ENCODE results near the gene PCSK9.
A peak's percentile ranks its signal among the peaks of the same experiment; 100 is the strongest.
"Not testable (repeated sequence)": the region's sequence is repeated elsewhere in the genome, so short reads cannot be mapped to it uniquely, and the experiment has no call there.

The PCSK9 gene

GRCh38 chr1:55007625-55008024 lies 31.7 kb upstream of the PCSK9 start:
- DNase-seq (ENCODE audit: low spot score): no peak

GRCh38 chr1:55010194-55010886 lies 29.0 kb upstream of the PCSK9 start:
- DNase-seq (ENCODE audit: low spot score): no peak

- no peak for DNase-seq (ENCODE audit: low spot score)
Observed at GRCh38 chr1:55010887-55011217, 28.5 kb upstream of the PCSK9 start.

- DNase-seq (ENCODE audit: low spot score): no peak
Observed at GRCh38 chr1:55012661-55013060, 26.7 kb upstream of the PCSK9 start.

GRCh38 chr1:55015123-55015522 lies 24.2 kb upstream of the PCSK9 start:
- no peak for DNase-seq (ENCODE audit: low spot score)

GRCh38 chr1:55015731-55016620 lies 23.4 kb upstream of the PCSK9 start:
- no peak for DNase-seq (ENCODE audit: low spot score)

- no peak for DNase-seq (ENCODE audit: low spot score)
Observed at GRCh38 chr1:55018395-55018794, 21.0 kb upstream of the PCSK9 start.

GRCh38 chr1:55021942-55022546 lies 17.3 kb upstream of the PCSK9 start:
- peak; percentile 72 for DNase-seq (ENCODE audit: low spot score)

GRCh38 chr1:55024163-55024562 lies 15.2 kb upstream of the PCSK9 start:
- DNase-seq (ENCODE audit: low spot score): not testable (repeated sequence)

GRCh38 chr1:55026682-55027081 lies 12.7 kb upstream of the PCSK9 start:
- DNase-seq (ENCODE audit: low spot score): not testable (repeated sequence)

- not testable (repeated sequence) for DNase-seq (ENCODE audit: low spot score)
Observed at GRCh38 chr1:55031098-55031497, 8.2 kb upstream of the PCSK9 start.

GRCh38 chr1:55033265-55033614 lies 6.1 kb upstream of the PCSK9 start:
- DNase-seq (ENCODE audit: low spot score): no peak

- DNase-seq (ENCODE audit: low spot score): no peak
Observed at GRCh38 chr1:55034476-55035133, 4.7 kb upstream of the PCSK9 start.

- DNase-seq (ENCODE audit: low spot score): no peak
Observed at GRCh38 chr1:55035904-55036303, 3.4 kb upstream of the PCSK9 start.

- no peak for DNase-seq (ENCODE audit: low spot score)
Observed at GRCh38 chr1:55037733-55038551, 1.4 kb upstream of the PCSK9 start.

GRCh38 chr1:55038552-55038838 lies 853 bp upstream of the PCSK9 start:
- no peak for DNase-seq (ENCODE audit: low spot score)

GRCh38 chr1:55038974-55039341 lies 390 bp upstream of the PCSK9 start:
- no peak for DNase-seq (ENCODE audit: low spot score)

- no peak for DNase-seq (ENCODE audit: low spot score)
Observed at GRCh38 chr1:55040083-55040932, 960 bp downstream of the PCSK9 start.

GRCh38 chr1:55040933-55041494 lies 1.7 kb downstream of the PCSK9 start:
- DNase-seq (ENCODE audit: low spot score): no peak

- no peak for DNase-seq (ENCODE audit: low spot score)
Observed at GRCh38 chr1:55041613-55042012, 2.3 kb downstream of the PCSK9 start.
